Muscle of leg (tissue), 11 donors: ENCODE results near the gene MAML2. TPM values are rescaled to one million over a fixed set of nuclear protein-coding genes. Genes with fewer than 3 reads are reported as not detected.

ENCODE experiments used
- DNase-seq: peaks from one replicate; pipeline ENCODE4 v3.0.0; 2013
- H3K27ac ChIP-seq: one replicate; pipeline ENCODE4 v1.5.1; 2013; ENCODE audit warnings: mild to moderate bottlenecking, low read length, control low read depth
- H3K27me3 ChIP-seq: one replicate; pipeline ENCODE4 v1.6.1; 2013; ENCODE audit warnings: low read length; ENCODE audit not compliant: control insufficient read depth, insufficient read depth
- H3K36me3 ChIP-seq: one replicate; pipeline ENCODE4 v1.6.1; 2013; ENCODE audit warnings: low read length; ENCODE audit not compliant: control insufficient read depth, insufficient read depth
- H3K4me1 ChIP-seq: one replicate; pipeline ENCODE4 v1.6.1; 2013; ENCODE audit warnings: low read length; ENCODE audit not compliant: control insufficient read depth, insufficient read depth
- H3K4me3 ChIP-seq: one replicate; pipeline ENCODE4 v1.5.1; 2013; ENCODE audit warnings: low read length, control low read depth
- H3K9me3 ChIP-seq: replicated peaks from 2 replicates; pipeline ENCODE4 v1.6.1; 2013; ENCODE audit warnings: low read depth, low read length; ENCODE audit not compliant: control insufficient read depth
- WGBS: methylation state at CpG from one replicate; pipeline ENCODE4 v1.1.5; 2013; ENCODE audit warnings: missing lambda C conversion rate; ENCODE audit not compliant: insufficient coverage; 5-methylcytosine and 5-hydroxymethylcytosine counted together
- polyA plus RNA-seq, 8 donors: library from polyadenylated mRNA; unstranded; fragments of 120-200 nt; gene quantifications; one replicate each; pipeline versions ENCODE4 v1.2.1 to v1.2.3, GENCODE V29; 2013; ENCODE audit warnings: inconsistent platforms in 1 of 8, low replicate concordance in 1 of 8; ENCODE audit not compliant: insufficient read length in 8 of 8, insufficient read depth in 1 of 8
- total RNA-seq: library from RNA; stranded (reverse); fragments of 120-200 nt; gene quantifications from one replicate; pipeline ENCODE4 v1.2.4, GENCODE V29; 2013

The MAML2 gene
- total and polyA plus RNA-seq, 9 donors = 4.0 to 7.8 (median 5.7) TPM

- H3K4me3 ChIP-seq = no peak overlapping the region
- DNase-seq = no peak
- WGBS = 100% methylated on average over 2 of the region's 4 CpGs
- peaks cover 3% of the 10 kb centered on the region for H3K4me1 ChIP-seq
- H3K36me3 ChIP-seq = no peaks in the 10 kb centered on the region
- no peak overlapping the region for H3K27ac ChIP-seq
- no peaks in the 10 kb centered on the region for H3K9me3 ChIP-seq
- no peaks in the 10 kb centered on the region for H3K27me3 ChIP-seq
Observed at GRCh38 chr11:96330511-96330859, 12.5 kb downstream of the MAML2 start.

DNA sequence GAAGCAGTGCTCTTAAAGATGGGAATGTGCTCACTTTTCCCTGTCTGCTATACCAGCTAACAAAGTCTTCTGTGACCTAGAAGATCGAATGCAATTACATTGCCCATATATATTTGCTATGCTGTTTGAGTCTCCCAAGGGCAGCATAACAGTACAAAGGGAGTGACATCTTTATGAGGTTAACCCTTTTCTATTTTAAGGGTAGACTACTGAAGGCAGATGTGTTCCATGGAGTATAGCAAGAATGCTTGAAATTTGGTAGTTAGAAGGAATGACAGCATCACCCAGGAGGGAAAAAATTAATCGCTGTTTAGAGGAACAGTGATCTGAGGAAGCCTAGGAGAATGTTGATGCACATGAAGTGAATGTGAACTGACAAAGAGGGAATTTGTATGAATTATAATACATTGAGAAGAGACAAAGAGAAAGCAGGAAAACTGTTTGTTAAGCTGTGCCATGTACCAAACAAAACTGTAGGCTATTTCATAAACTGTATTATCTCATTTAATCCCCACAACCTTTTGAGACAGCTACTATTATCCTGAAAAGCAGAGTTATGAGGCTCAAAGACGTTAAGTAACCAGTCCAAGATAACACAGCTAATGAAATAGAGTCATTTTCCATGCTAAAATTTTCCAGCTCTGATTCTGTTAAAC, 13.0 kb downstream of the MAML2 start:
- H3K4me1 ChIP-seq = peaks cover 3% of the 10 kb centered on the region
- no peak overlapping the region for H3K27ac ChIP-seq
- no peaks in the 10 kb centered on the region for H3K36me3 ChIP-seq
- H3K27me3 ChIP-seq = no peaks in the 10 kb centered on the region
- WGBS = 80% methylated on average over 1 of the region's 3 CpGs
- H3K4me3 ChIP-seq = no peak overlapping the region
- DNase-seq = no peak
- H3K9me3 ChIP-seq = no peaks in the 10 kb centered on the region

DNA sequence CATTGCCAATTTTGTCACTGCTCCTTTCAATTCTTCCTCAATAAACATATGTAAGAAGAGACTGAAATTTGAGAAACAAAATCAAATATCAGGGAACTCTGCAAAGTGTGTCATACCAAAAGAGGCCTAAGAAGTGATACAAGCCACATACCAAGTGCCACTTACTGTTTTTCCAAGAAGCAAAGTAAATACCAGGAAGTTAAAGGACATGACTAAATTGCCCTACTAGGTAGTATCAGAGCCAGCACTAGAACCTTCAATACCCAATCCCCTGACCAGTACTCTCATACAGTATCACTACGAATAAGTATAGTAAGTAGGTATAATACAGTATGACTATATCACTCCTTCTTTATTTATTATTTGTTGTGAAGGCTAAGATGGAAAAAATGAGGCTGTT, 13.6 kb downstream of the MAML2 start:
- Histone ChIP-seq H3K36me3 (no peaks in the 10 kb centered on the region), H3K27me3 (no peaks in the 10 kb centered on the region), H3K9me3 (no peaks in the 10 kb centered on the region), H3K27ac (no peak overlapping the region), H3K4me3 (no peak overlapping the region), H3K4me1 (peaks cover 3% of the 10 kb centered on the region)
- WGBS = no CpG with 5 or more reads among the region's 1 CpG
- no peak for DNase-seq

GRCh38 chr11:96328395-96329010, 14.5 kb downstream of the MAML2 start:
- 49% methylated on average over 4 of the region's 8 CpGs for WGBS
- peaks cover 3% of the 10 kb centered on the region for H3K4me1 ChIP-seq
- H3K27ac ChIP-seq = no peak overlapping the region
- H3K27me3 ChIP-seq = no peaks in the 10 kb centered on the region
- H3K36me3 ChIP-seq = no peaks in the 10 kb centered on the region
- H3K4me3 ChIP-seq = no peak overlapping the region
- no peaks in the 10 kb centered on the region for H3K9me3 ChIP-seq
- DNase-seq = no peak

- no peak for DNase-seq
- no peak overlapping the region for H3K4me3 ChIP-seq
- H3K27me3 ChIP-seq = no peaks in the 10 kb centered on the region
- H3K27ac ChIP-seq = no peak overlapping the region
- no peaks in the 10 kb centered on the region for H3K36me3 ChIP-seq
- no peaks in the 10 kb centered on the region for H3K9me3 ChIP-seq
- peaks cover 1% of the 10 kb centered on the region for H3K4me1 ChIP-seq
- 62% methylated on average over 4 of the region's 7 CpGs for WGBS
Observed at GRCh38 chr11:96326959-96327358, 16.0 kb downstream of the MAML2 start.

DNA sequence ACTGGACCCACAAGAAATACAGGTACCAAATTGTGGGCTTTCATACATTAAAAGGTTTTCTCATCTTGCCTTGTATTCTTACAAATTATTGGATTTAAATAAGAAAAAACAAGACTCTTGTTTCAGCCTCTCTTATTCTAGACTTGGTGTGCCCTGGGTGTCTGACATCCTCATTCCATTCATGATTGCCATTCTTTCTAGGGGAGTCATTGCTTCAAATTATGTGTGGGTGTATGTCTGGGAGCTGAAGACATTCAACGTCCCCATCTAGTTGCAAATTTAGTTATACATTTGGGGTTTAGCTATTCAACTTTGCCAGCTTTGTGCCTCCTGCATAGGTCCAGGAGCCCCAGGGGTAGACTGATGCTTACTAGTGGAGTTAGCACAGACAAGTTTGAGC, 18.1 kb downstream of the MAML2 start:
- Histone ChIP-seq H3K4me1 (no peaks in the 10 kb centered on the region), H3K36me3 (no peaks in the 10 kb centered on the region), H3K9me3 (no peaks in the 10 kb centered on the region), H3K27me3 (no peaks in the 10 kb centered on the region), H3K27ac (no peak overlapping the region), H3K4me3 (no peak overlapping the region)
- no peak for DNase-seq
- WGBS = 20% methylated on average over 1 of the region's 1 CpG

GRCh38 chr11:96323642-96323985, 19.4 kb downstream of the MAML2 start:
- no peak overlapping the region for H3K27ac ChIP-seq
- no peaks in the 10 kb centered on the region for H3K4me1 ChIP-seq
- DNase-seq = no peak
- H3K36me3 ChIP-seq = no peaks in the 10 kb centered on the region
- H3K4me3 ChIP-seq = no peak overlapping the region
- H3K27me3 ChIP-seq = no peaks in the 10 kb centered on the region
- WGBS = 83% methylated on average over 5 of the region's 6 CpGs
- no peaks in the 10 kb centered on the region for H3K9me3 ChIP-seq

GRCh38 chr11:96322775-96323641, 20.0 kb downstream of the MAML2 start:
- WGBS = no CpG with 5 or more reads among the region's 10 CpGs
- H3K27me3 ChIP-seq = no peaks in the 10 kb centered on the region
- H3K27ac ChIP-seq = no peak overlapping the region
- no peaks in the 10 kb centered on the region for H3K4me1 ChIP-seq
- no peaks in the 10 kb centered on the region for H3K9me3 ChIP-seq
- H3K36me3 ChIP-seq = no peaks in the 10 kb centered on the region
- DNase-seq = no peak
- H3K4me3 ChIP-seq = no peak overlapping the region

- Histone ChIP-seq H3K27ac (no peak overlapping the region), H3K4me1 (peaks cover 4% of the 10 kb centered on the region), H3K27me3 (no peaks in the 10 kb centered on the region), H3K36me3 (no peaks in the 10 kb centered on the region), H3K9me3 (no peaks in the 10 kb centered on the region), H3K4me3 (no peak overlapping the region)
- no peak for DNase-seq
- WGBS = 95% methylated on average over 2 of the region's 5 CpGs
Observed at GRCh38 chr11:96321091-96321490, 21.9 kb downstream of the MAML2 start.

- H3K27ac ChIP-seq = no peak overlapping the region
- H3K9me3 ChIP-seq = no peaks in the 10 kb centered on the region
- peaks cover 4% of the 10 kb centered on the region for H3K4me1 ChIP-seq
- no peak overlapping the region for H3K4me3 ChIP-seq
- DNase-seq = no peak
- WGBS = 67% methylated on average over 1 of the region's 2 CpGs
- no peaks in the 10 kb centered on the region for H3K36me3 ChIP-seq
- no peaks in the 10 kb centered on the region for H3K27me3 ChIP-seq
Observed at GRCh38 chr11:96319898-96320656, 22.9 kb downstream of the MAML2 start.
